ENCODE measurements around the gene ZNF672.
"Not testable (repeated sequence)": the region's sequence is repeated elsewhere in the genome, so short reads cannot be mapped to it uniquely, and the experiment has no call there.

The ZNF672 gene

GRCh38 chr1:248825573-248825908 lies 12.5 kb upstream of the ZNF672 start:
- DNase-seq (ENCODE audit: extremely low read depth, low read depth): no peak

GRCh38 chr1:248825909-248826760 lies 11.9 kb upstream of the ZNF672 start, which contains the start of gene SH3BP5L:
Gene SH3BP5L, minus strand, starts transcription at chr1:248825915. Its CDS starts 980 bp downstream, at chr1:248824935.
- peak; percentile 75 for TF ChIP-seq CTCF (IDR thresholded peaks at IDR 0.05; ENCODE audit: low read depth, low read length)
- DNase-seq (ENCODE audit: extremely low read depth, low read depth): peak; percentile 86

More at GRCh38 chr1:248825573-248825908, 12.5 kb upstream of the ZNF672 start:
- TF ChIP-seq CTCF (IDR thresholded peaks at IDR 0.05; ENCODE audit: low read depth, low read length): no peak

GRCh38 chr1:248828845-248829244 lies 9.2 kb upstream of the ZNF672 start:
- no peak for TF ChIP-seq CTCF (IDR thresholded peaks at IDR 0.05; ENCODE audit: low read depth, low read length)
- no peak for DNase-seq (ENCODE audit: extremely low read depth, low read depth)

GRCh38 chr1:248830718-248831017 lies 7.4 kb upstream of the ZNF672 start:
- not testable (repeated sequence) for DNase-seq (ENCODE audit: extremely low read depth, low read depth)

GRCh38 chr1:248831842-248832241 lies 6.2 kb upstream of the ZNF672 start:
- TF ChIP-seq CTCF (IDR thresholded peaks at IDR 0.05; ENCODE audit: low read depth, low read length): no peak
- no peak for DNase-seq (ENCODE audit: extremely low read depth, low read depth)

GRCh38 chr1:248834343-248834940 lies 3.6 kb upstream of the ZNF672 start:
- TF ChIP-seq CTCF (IDR thresholded peaks at IDR 0.05; ENCODE audit: low read depth, low read length): no peak

GRCh38 chr1:248837045-248837780 lies 811 bp upstream of the ZNF672 start:
- no peak for DNase-seq (ENCODE audit: extremely low read depth, low read depth)
- no peak for TF ChIP-seq CTCF (IDR thresholded peaks at IDR 0.05; ENCODE audit: low read depth, low read length)

More at GRCh38 chr1:248834343-248834940, 3.6 kb upstream of the ZNF672 start:
- no peak for DNase-seq (ENCODE audit: extremely low read depth, low read depth)

Data from AG09319 (cell line).